ENCODE data around the gene MEX3A. TPM values are rescaled to one million over a fixed set of nuclear protein-coding genes. Genes with fewer than 3 reads are reported as not detected.
"Not testable (repeated sequence)": the region's sequence is repeated elsewhere in the genome, so short reads cannot be mapped to it uniquely, and the experiment has no call there.

The MEX3A gene
- total RNA-seq, 1 donor from 2014 or later, result 32.2 TPM

DNA sequence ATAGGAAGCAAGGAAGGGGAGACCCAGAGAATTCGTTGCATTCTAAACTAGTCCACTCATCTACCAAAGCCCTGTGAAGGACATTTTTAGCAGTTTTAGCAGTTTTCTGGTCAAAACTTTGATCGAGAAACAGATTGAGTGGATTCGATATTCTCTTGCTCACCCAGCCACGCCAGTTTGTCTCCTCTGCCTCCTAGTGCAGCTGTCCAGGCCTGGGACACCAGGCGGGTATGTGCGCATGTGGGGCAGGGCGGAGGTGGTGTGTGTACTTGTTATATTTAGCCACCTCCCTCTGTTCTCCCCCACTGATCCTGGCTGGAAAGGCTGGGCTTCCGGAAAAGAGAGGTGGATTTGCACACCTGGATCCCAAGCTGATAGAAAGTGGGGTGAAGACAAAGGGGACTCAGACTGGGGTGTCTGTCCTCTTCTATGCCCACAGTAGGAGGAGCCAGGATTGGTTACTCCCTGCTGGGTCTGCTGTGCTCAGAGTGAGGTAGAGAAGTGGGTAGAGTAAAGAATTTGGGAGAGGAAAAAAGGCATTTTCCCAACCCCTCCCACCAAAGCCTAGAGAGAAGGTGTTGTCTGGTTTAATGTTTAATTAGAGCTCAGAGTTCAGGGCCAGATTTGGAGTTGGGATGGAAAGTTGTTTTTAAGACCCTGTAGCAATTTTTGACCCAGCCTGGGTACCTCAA, 36.1 kb upstream of the MEX3A start:
- H3K9ac ChIP-seq, result no peak overlapping the region
- peaks cover 100% of the 10 kb centered on the region for H4K20me1 ChIP-seq (ENCODE audit: low read depth)
- no peaks in the 10 kb centered on the region for H3K36me3 ChIP-seq
- peaks cover 7% of the 10 kb centered on the region for H3K27me3 Mint-ChIP-seq (ENCODE audit: insufficient read depth, low read depth)
- peak overlapping the region; percentile 27 for H3K4me3 Mint-ChIP-seq
- H3K36me3 Mint-ChIP-seq, result peaks cover 12% of the 10 kb centered on the region
- peaks cover 28% of the 10 kb centered on the region for H3F3A ChIP-seq (ENCODE audit: low read depth)
- H3K27me3 ChIP-seq, result peaks cover 19% of the 10 kb centered on the region
- no peak for DNase-seq (ENCODE audit: low spot score)
- H3K27ac Mint-ChIP-seq, result no peak overlapping the region
- H3K4me3 ChIP-seq, result no peak overlapping the region
- TF ChIP-seq EZH2phosphoT487 (IDR thresholded peaks at IDR 0.05) (no peak), EZH2 (IDR thresholded peaks at IDR 0.05) (no peak)
- TF ChIP-seq, protein P1, sequence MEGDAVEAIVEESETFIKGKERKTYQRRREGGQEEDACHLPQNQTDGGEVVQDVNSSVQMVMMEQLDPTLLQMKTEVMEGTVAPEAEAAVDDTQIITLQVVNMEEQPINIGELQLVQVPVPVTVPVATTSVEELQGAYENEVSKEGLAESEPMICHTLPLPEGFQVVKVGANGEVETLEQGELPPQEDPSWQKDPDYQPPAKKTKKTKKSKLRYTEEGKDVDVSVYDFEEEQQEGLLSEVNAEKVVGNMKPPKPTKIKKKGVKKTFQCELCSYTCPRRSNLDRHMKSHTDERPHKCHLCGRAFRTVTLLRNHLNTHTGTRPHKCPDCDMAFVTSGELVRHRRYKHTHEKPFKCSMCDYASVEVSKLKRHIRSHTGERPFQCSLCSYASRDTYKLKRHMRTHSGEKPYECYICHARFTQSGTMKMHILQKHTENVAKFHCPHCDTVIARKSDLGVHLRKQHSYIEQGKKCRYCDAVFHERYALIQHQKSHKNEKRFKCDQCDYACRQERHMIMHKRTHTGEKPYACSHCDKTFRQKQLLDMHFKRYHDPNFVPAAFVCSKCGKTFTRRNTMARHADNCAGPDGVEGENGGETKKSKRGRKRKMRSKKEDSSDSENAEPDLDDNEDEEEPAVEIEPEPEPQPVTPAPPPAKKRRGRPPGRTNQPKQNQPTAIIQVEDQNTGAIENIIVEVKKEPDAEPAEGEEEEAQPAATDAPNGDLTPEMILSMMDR (IDR thresholded peaks at IDR 0.05), result no peak
- H2AFZ ChIP-seq (replicated peaks), result no peak overlapping the region
- no peak overlapping the region for H3K27ac ChIP-seq
- H3K4me1 ChIP-seq, result peaks cover 34% of the 10 kb centered on the region
- no peaks in the 10 kb centered on the region for H3K9me3 Mint-ChIP-seq
- H3K9me3 ChIP-seq (ENCODE audit: low read depth), result no peaks in the 10 kb centered on the region
- H3K4me2 ChIP-seq, result no peak overlapping the region
- H3K4me1 Mint-ChIP-seq, result peaks cover 55% of the 10 kb centered on the region
- peaks cover 32% of the 10 kb centered on the region for H3K79me2 ChIP-seq (ENCODE audit: low read depth)

DNA sequence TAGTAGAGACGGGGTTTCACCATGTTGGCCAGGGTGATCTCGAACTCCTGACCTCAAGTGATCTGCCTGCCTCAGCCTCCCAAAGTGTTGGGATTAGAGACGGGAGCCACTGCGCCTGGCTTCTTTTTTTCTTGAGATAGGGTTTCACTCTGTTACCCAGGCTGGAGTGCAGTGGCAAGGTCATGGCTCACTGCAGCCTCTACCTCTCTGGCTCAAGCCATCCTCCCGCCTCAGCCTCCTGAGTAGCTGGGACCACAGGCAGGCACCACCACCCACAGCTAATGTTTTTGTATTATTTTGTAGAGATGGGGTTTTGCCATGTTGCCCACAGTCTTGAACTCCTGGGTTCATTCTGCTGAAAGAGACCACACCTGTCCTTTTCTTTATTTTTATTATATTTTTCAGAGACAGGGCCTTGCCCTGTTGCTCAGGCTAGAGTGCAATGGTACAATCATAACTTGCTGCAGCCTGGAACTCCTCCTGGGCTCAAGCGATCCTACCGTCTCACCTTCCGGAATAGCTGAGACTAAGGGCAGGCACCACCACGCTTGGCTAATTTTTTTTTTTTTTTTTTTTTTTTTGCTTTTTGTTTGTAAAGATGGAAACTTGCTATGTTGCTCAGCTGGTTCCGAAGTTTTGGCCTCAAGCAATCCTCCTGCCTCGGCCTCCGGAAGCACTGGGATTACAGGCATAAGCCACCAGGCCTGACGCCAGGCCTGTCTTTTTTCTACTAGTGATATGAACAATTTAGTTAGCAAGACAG, 35.3 kb upstream of the MEX3A start:
- Mint-ChIP-seq H3K4me3 (no peak overlapping the region), H3K27ac (no peak overlapping the region), H3K36me3 (peaks cover 12% of the 10 kb centered on the region), H3K4me1 (peaks cover 54% of the 10 kb centered on the region), H3K9me3 (no peaks in the 10 kb centered on the region), H3K27me3 (ENCODE audit: insufficient read depth, low read depth) (peaks cover 12% of the 10 kb centered on the region)
- Histone ChIP-seq H3K4me2 (no peak overlapping the region), H3K79me2 (ENCODE audit: low read depth) (peaks cover 32% of the 10 kb centered on the region), H3K9ac (no peak overlapping the region), H2AFZ (replicated peaks) (no peak overlapping the region), H3F3A (ENCODE audit: low read depth) (peaks cover 24% of the 10 kb centered on the region), H3K4me3 (no peak overlapping the region), H3K27ac (no peak overlapping the region), H3K4me1 (peaks cover 26% of the 10 kb centered on the region), H3K9me3 (ENCODE audit: low read depth) (no peaks in the 10 kb centered on the region), H4K20me1 (ENCODE audit: low read depth) (peaks cover 100% of the 10 kb centered on the region), H3K36me3 (no peaks in the 10 kb centered on the region), H3K27me3 (peaks cover 19% of the 10 kb centered on the region)
- TF ChIP-seq, protein P1 (IDR thresholded peaks at IDR 0.05), result no peak
- TF ChIP-seq EZH2 (IDR thresholded peaks at IDR 0.05) (no peak), EZH2phosphoT487 (IDR thresholded peaks at IDR 0.05) (no peak)
- no peak for DNase-seq (ENCODE audit: low spot score)

DNA sequence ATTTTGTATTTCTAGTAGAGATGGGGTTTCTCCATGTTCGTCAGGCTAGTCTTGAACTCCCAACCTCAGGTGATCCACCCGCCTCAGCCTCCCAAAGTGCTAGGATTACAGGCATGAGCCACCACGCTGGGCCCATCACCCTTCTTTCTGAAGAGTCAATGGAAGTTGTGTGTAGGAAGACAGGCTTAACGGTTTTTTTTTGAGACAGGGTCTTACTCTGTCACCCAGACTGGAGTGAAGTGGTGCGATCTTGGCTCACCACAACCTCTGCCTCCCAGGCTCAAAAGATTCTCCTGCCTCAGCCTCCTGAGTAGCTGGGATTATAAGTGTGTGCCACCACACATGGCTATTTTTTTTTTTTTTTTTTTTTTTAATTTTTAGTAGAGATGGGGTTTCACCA, 34.5 kb upstream of the MEX3A start:
- H3K36me3 ChIP-seq; H3K4me3 ChIP-seq; H2AFZ ChIP-seq (replicated peaks); H3K27ac ChIP-seq; H3K9me3 ChIP-seq (ENCODE audit: low read depth); H3K4me3 Mint-ChIP-seq; DNase-seq (ENCODE audit: low spot score); H3K4me2 ChIP-seq; H3K9ac ChIP-seq; H3K27ac Mint-ChIP-seq; H3K9me3 Mint-ChIP-seq: not testable (repeated sequence)
- H3K27me3 Mint-ChIP-seq (ENCODE audit: insufficient read depth, low read depth), result peaks cover 10% of the 10 kb centered on the region
- peaks cover 20% of the 10 kb centered on the region for H3F3A ChIP-seq (ENCODE audit: low read depth)
- H3K36me3 Mint-ChIP-seq, result peaks cover 12% of the 10 kb centered on the region
- peaks cover 18% of the 10 kb centered on the region for H3K4me1 ChIP-seq
- peaks cover 31% of the 10 kb centered on the region for H3K79me2 ChIP-seq (ENCODE audit: low read depth)
- peaks cover 100% of the 10 kb centered on the region for H4K20me1 ChIP-seq (ENCODE audit: low read depth)
- H3K4me1 Mint-ChIP-seq, result peaks cover 55% of the 10 kb centered on the region
- H3K27me3 ChIP-seq, result peaks cover 19% of the 10 kb centered on the region
